IPS-18a (cell line): ENCODE results near the gene RASSF3.

ENCODE experiments used
- H3K27ac ChIP-seq: one replicate; pipeline ENCODE4 v1.5.1; 2013; ENCODE audit warnings: low read length
- H3K27me3 ChIP-seq: one replicate; pipeline ENCODE4 v1.6.1; 2013; ENCODE audit warnings: mild to moderate bottlenecking, low read length; ENCODE audit not compliant: control insufficient read depth, insufficient read depth
- H3K36me3 ChIP-seq: one replicate; pipeline ENCODE4 v1.6.1; 2013; ENCODE audit warnings: low read depth, low read length; ENCODE audit not compliant: control insufficient read depth
- H3K4me1 ChIP-seq: one replicate; pipeline ENCODE4 v1.6.1; 2013; ENCODE audit warnings: low read depth, low read length; ENCODE audit not compliant: control insufficient read depth
- H3K4me3 ChIP-seq: one replicate; pipeline ENCODE4 v1.5.1; 2013; ENCODE audit warnings: low read length
- H3K9ac ChIP-seq: one replicate; pipeline ENCODE4 v1.6.1; 2013; ENCODE audit warnings: mild to moderate bottlenecking, low read length, moderate library complexity
- H3K9me3 ChIP-seq: one replicate; pipeline ENCODE4 v1.6.1; 2013; ENCODE audit warnings: low read depth, low read length; ENCODE audit not compliant: control insufficient read depth

Gene RASSF3

DNA sequence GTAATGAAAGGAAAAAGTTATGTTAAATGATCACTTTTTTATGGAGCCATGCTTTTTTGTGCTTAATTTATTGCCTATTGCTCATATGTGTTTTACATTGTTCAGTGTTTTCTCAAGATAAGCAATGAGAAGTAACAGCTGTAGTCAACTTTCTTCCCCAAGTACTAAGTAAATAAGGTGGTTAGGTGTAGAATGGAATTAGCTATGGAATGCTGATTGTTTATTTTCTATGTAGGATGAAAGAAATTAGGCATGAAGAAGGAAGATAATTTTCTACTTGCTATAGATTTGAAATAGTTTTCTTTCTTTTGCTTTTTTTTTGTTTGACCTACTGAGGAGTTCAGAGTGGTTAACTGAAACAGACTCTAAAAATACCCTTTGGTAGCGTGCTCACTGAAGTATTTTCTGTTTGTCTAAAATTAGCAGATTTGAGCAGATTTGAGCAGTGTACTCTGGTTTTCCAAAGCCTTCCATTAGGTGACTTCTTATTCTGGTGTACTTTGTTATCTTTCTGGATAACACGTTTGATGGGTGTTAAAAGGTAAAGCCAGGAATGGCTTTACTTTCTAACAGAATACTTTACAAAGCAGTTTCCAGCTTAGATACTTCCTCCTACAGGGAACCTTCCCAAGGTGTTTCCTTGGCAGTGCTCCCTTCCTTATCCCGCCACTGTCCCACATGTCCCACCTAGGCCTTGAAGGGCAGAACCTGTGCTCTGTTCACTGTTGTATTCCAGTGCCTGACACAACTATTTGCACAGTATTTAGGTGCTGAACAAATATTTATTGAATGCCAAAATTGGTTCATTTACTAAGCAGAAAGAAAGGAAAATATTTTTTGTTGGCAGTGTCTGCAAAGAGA is 56.0 kb downstream of the RASSF3 start:
- H3K9me3 ChIP-seq = no peaks in the 10 kb centered on the region
- H3K27me3 ChIP-seq = no peaks in the 10 kb centered on the region
- H3K4me1 ChIP-seq = peaks cover 38% of the 10 kb centered on the region
- H3K9ac ChIP-seq = no peak overlapping the region
- no peak overlapping the region for H3K4me3 ChIP-seq
- peak overlapping the region; percentile 19 for H3K27ac ChIP-seq
- H3K36me3 ChIP-seq = no peaks in the 10 kb centered on the region

DNA sequence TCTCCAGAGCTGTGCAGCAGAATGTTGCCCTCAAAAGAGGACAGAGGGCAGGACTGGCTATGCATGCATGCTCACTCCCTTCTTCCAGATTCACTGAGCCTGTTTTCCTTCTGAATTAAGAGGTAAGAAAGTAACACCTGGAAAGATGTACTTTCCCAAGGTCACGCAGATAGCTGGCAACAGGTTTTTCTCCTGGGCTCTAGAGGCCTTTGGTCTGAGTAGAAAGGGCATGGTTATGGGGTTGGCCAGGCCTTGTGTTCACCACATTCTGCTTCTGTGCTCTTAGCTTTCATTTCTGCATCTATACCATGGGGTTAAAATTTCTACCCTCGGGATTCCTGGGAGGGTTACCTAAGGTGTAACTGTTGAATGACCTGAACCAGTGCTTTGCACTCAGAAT is 57.5 kb downstream of the RASSF3 start:
- Histone ChIP-seq H3K4me1 (peaks cover 42% of the 10 kb centered on the region), H3K9me3 (no peaks in the 10 kb centered on the region), H3K4me3 (no peak overlapping the region), H3K9ac (no peak overlapping the region), H3K36me3 (no peaks in the 10 kb centered on the region), H3K27ac (no peak overlapping the region), H3K27me3 (no peaks in the 10 kb centered on the region)

GRCh38 chr12:64669270-64669842 is 59.1 kb downstream of the RASSF3 start:
- Histone ChIP-seq H3K9ac (no peak overlapping the region), H3K27ac (no peak overlapping the region), H3K9me3 (no peaks in the 10 kb centered on the region), H3K27me3 (no peaks in the 10 kb centered on the region), H3K4me3 (no peak overlapping the region), H3K4me1 (peaks cover 55% of the 10 kb centered on the region), H3K36me3 (no peaks in the 10 kb centered on the region)

DNA sequence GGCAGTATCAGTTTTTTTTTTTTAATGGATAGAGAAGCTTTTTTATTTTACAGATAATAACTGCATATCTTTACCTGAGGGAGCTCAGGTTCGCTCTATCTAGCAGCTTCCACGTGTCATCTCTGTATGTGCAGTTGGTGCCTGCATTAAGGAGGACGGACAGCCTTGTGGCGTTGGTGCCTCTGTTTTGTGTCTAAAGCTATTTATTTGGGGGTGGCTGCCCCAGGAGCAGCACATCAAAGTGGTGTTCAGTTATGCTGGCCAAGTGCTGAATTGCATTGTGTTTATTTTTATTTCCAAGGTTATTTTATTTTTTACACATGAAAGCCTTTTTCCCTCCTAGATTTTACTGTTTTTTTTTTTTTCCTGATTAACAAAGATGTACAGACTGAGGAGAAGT is 59.7 kb downstream of the RASSF3 start:
- Histone ChIP-seq H3K9ac (no peak overlapping the region), H3K9me3 (no peaks in the 10 kb centered on the region), H3K4me1 (peaks cover 55% of the 10 kb centered on the region), H3K27ac (no peak overlapping the region), H3K4me3 (no peak overlapping the region), H3K36me3 (no peaks in the 10 kb centered on the region), H3K27me3 (no peaks in the 10 kb centered on the region)

GRCh38 chr12:64670919-64671639 is 60.8 kb downstream of the RASSF3 start:
- Histone ChIP-seq H3K36me3 (no peaks in the 10 kb centered on the region), H3K9ac (no peak overlapping the region), H3K4me1 (peaks cover 47% of the 10 kb centered on the region), H3K4me3 (no peak overlapping the region), H3K27ac (no peak overlapping the region), H3K9me3 (no peaks in the 10 kb centered on the region), H3K27me3 (no peaks in the 10 kb centered on the region)

DNA sequence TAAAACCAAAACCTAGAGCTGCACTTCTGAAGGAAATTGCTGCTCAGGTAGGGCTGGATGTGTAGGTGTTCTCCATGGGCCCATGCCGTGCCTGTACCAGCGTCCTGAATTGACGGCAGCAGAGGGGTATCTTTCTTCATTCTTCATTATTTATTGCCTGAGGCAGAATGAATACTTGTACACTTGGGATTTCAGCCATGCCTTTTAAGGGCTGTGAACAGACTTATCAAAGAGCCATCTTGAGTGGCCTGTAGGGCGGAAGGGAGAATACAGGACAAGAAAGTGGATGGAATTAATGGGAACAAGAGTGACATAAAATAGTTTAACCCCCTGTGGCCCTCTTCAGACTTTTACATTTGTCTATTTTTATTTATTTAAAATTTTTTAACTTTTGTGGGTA is 61.4 kb downstream of the RASSF3 start:
- Histone ChIP-seq H3K27ac (no peak overlapping the region), H3K4me1 (peaks cover 46% of the 10 kb centered on the region), H3K27me3 (no peaks in the 10 kb centered on the region), H3K9me3 (no peaks in the 10 kb centered on the region), H3K4me3 (no peak overlapping the region), H3K9ac (no peak overlapping the region), H3K36me3 (no peaks in the 10 kb centered on the region)

DNA sequence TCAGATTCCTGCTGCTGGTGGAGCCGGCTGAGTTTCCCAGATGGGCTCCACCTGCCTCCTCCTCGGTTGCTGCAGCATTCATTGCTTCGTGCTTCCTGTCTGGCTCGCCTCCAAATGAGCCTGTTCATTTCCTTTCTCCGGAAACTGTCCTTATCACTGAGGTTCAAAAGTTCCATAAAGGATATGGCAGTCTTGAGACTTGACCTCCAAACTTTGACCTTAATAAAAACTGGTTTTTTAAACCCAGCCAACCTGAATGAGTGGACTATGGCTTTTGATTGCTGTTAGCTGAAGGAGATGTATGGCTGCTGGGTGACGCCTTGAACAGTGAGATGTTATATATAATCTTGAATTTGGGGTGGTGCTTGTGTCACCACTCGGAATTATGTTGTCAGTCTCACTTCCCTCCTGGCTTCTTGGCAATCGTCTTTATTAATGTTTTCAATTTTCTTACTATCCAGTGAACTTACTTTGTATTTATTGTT is 62.7 kb downstream of the RASSF3 start:
- no peaks in the 10 kb centered on the region for H3K27me3 ChIP-seq
- H3K36me3 ChIP-seq = no peaks in the 10 kb centered on the region
- H3K9me3 ChIP-seq = no peaks in the 10 kb centered on the region
- peaks cover 39% of the 10 kb centered on the region for H3K4me1 ChIP-seq
- no peak overlapping the region for H3K9ac ChIP-seq
- H3K4me3 ChIP-seq = no peak overlapping the region
- H3K27ac ChIP-seq = no peak overlapping the region

DNA sequence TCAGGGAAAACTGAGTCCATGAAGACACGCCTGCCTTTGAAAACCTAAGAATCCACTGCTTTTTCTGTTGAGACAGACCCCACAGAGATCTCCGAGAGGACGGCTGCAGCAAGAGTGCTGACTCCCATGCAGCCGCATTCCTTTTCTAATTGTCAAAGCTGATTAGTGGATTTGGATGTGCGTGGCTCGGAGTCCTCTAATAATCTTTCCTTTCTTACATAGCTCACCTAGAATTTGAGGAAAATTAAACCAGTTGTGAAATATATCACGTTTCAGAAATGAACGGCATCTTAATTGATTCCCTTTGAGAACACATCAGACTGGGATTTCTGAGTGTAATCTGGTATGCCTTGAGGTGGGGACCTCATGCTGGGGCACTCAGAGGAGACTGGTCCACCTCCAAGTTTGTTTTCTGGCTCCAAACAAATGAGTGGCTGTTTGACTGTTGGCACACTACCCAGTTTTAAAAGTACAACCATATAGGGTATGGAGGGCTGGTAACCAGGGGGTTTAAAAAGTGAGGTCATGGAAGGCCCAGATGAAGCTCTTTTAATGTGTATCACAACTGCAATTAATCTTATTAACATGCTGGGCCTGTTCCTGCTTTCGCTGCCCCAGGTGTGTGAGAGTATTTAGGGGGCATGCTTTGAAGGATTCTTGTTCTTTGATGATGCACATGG is 63.3 kb downstream of the RASSF3 start:
- Histone ChIP-seq H3K4me1 (peaks cover 39% of the 10 kb centered on the region), H3K27me3 (no peaks in the 10 kb centered on the region), H3K9me3 (no peaks in the 10 kb centered on the region), H3K27ac (no peak overlapping the region), H3K36me3 (no peaks in the 10 kb centered on the region), H3K9ac (no peak overlapping the region), H3K4me3 (no peak overlapping the region)

- H3K9ac ChIP-seq = no peak overlapping the region
- H3K27me3 ChIP-seq = no peaks in the 10 kb centered on the region
- no peaks in the 10 kb centered on the region for H3K36me3 ChIP-seq
- no peak overlapping the region for H3K27ac ChIP-seq
- no peaks in the 10 kb centered on the region for H3K9me3 ChIP-seq
- no peak overlapping the region for H3K4me3 ChIP-seq
- peaks cover 31% of the 10 kb centered on the region for H3K4me1 ChIP-seq
These were observed 64.2 kb downstream of the RASSF3 start for GRCh38 chr12:64674367-64674922.

GRCh38 chr12:64675795-64676194 is 65.5 kb downstream of the RASSF3 start:
- Histone ChIP-seq H3K27ac (no peak overlapping the region), H3K9me3 (no peaks in the 10 kb centered on the region), H3K27me3 (no peaks in the 10 kb centered on the region), H3K9ac (no peak overlapping the region), H3K4me1 (peaks cover 18% of the 10 kb centered on the region), H3K36me3 (no peaks in the 10 kb centered on the region), H3K4me3 (no peak overlapping the region)

DNA sequence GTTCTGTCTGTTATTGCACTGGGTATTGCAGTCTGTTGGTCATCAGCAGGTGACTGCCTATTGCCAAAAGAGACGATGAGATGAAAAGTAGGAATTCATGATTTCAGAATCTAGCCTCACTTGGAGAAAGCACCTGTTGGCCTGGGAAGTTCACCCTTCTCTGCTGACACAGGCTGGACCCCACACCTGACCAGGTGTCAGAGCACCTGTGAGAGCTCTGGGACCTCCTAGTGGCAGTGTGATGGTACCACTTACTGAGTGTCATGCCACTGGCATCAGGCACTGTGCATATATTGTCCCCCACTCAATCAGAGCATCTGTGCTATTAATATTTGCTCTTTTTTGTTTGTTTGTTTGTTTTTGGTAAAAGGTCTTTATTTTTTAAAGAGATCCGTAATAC is 68.0 kb downstream of the RASSF3 start:
- no peak overlapping the region for H3K9ac ChIP-seq
- H3K36me3 ChIP-seq = no peaks in the 10 kb centered on the region
- no peaks in the 10 kb centered on the region for H3K27me3 ChIP-seq
- H3K27ac ChIP-seq = no peak overlapping the region
- no peak overlapping the region for H3K4me3 ChIP-seq
- no peaks in the 10 kb centered on the region for H3K9me3 ChIP-seq
- peaks cover 19% of the 10 kb centered on the region for H3K4me1 ChIP-seq
